Stimulated activated CD8-positive, alpha-beta memory T cell treated with anti-CD3 and anti-CD28 coated beads, Interleukin-2, amount 100 ng/mL, for 1 hour (primary cell): ENCODE results near the gene PTDSS2.
A peak's percentile ranks its signal among the peaks of the same experiment; 100 is the strongest.
"Not testable (repeated sequence)": the region's sequence is repeated elsewhere in the genome, so short reads cannot be mapped to it uniquely, and the experiment has no call there.

Experiments used
- DNase-seq, 2 donors: peaks; one replicate each; pipeline ENCODE4 v3.0.0-alpha.2; 2020; ENCODE audit warnings: low read depth in 2 of 2

Gene PTDSS2

GRCh38 chr11:449889-450808, at the start of gene PTDSS2:
Gene PTDSS2 (plus strand): TSS chr11:450279. CDS start chr11:450456, 177 bp downstream.
- DNase-seq = peak; percentile 89

- not testable (repeated sequence) for DNase-seq
These were observed 48.9 kb upstream of the PTDSS2 start for GRCh38 chr11:401196-401595.

GRCh38 chr11:403021-403760, 46.9 kb upstream of the PTDSS2 start:
- no peak for DNase-seq

- DNase-seq = no peak
These were observed 46.2 kb upstream of the PTDSS2 start for GRCh38 chr11:403761-404431.

- DNase-seq = no peak
These were observed 45.4 kb upstream of the PTDSS2 start for GRCh38 chr11:404551-405264.

- DNase-seq = no peak
These were observed 44.6 kb upstream of the PTDSS2 start for GRCh38 chr11:405323-405953.

- no peak for DNase-seq
These were observed 43.9 kb upstream of the PTDSS2 start for GRCh38 chr11:405954-406795.

- DNase-seq = peak; percentile 85 to 86
These were observed 43.1 kb upstream of the PTDSS2 start for GRCh38 chr11:406796-407650.

GRCh38 chr11:407651-408123, 42.4 kb upstream of the PTDSS2 start:
- no peak for DNase-seq

GRCh38 chr11:408154-409007, 41.7 kb upstream of the PTDSS2 start:
- no peak for DNase-seq

- no peak for DNase-seq
These were observed 41.0 kb upstream of the PTDSS2 start for GRCh38 chr11:409008-409599.

- DNase-seq = no peak
These were observed 40.2 kb upstream of the PTDSS2 start for GRCh38 chr11:409600-410483.

GRCh38 chr11:410711-411110, 39.4 kb upstream of the PTDSS2 start:
- DNase-seq = not testable (repeated sequence)

- DNase-seq = not testable (repeated sequence)
These were observed 38.6 kb upstream of the PTDSS2 start for GRCh38 chr11:411520-411919.

GRCh38 chr11:412641-413119, 37.4 kb upstream of the PTDSS2 start:
- no peak for DNase-seq
